Measurements from ENCODE around the gene CLTB. TPM values are rescaled to one million over a fixed set of nuclear protein-coding genes. Genes with fewer than 3 reads are reported as not detected.

The CLTB gene
- polyA plus RNA-seq, 1 donor from 2014 or later, result 54.1 TPM

GRCh38 chr5:176400382-176401156 is 15.8 kb downstream of the CLTB start:
- H3K36me3 Mint-ChIP-seq, result peaks cover 1% of the 10 kb centered on the region
- peaks cover 0 to 3% (median 0%) of the 10 kb centered on the region in 3 donors for H3K4me1 Mint-ChIP-seq
- peak overlapping the region in 1 of 3 donors; percentile 83 for H3K27ac Mint-ChIP-seq
- H3K27me3 Mint-ChIP-seq, result no peaks in the 10 kb centered on the region
- H3K4me3 Mint-ChIP-seq, result no peak overlapping the region
- no peaks in the 10 kb centered on the region for H3K9me3 Mint-ChIP-seq

GRCh38 chr5:176397736-176398420 is 18.5 kb downstream of the CLTB start:
- peak overlapping the region in 1 of 4 donors; percentile 39 for H3K4me3 Mint-ChIP-seq
- H3K27me3 Mint-ChIP-seq, result no peaks in the 10 kb centered on the region
- peaks cover 0 to 3% (median 0%) of the 10 kb centered on the region in 3 donors for H3K4me1 Mint-ChIP-seq
- no peaks in the 10 kb centered on the region for H3K9me3 Mint-ChIP-seq
- H3K27ac Mint-ChIP-seq, result peak overlapping the region in 1 of 3 donors; percentile 92
- H3K36me3 Mint-ChIP-seq, result peaks cover 1% of the 10 kb centered on the region

DNA sequence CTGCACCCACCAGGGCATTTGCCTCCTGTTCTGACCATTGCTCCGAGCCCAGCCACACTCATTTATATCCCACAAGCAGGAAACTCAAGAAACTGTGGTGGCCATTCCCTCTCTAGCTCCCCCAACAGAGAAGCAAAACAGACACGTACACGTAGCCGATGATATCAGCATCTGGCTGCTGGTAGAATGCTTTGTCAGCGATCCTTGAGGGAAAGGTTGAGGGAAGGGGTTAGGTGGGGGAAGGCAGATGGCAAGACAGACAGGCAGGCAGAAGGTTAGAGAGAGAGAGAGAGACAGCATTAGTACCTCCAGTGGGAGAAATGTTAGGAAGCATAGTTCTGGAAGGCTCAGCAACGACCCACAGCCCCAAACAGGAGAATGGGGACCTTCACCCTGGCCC is 20.0 kb downstream of the CLTB start:
- Mint-ChIP-seq H3K4me3 (no peak overlapping the region), H3K36me3 (peaks cover 1% of the 10 kb centered on the region), H3K27me3 (no peaks in the 10 kb centered on the region), H3K27ac (peak overlapping the region in 1 of 3 donors; percentile 38), H3K9me3 (no peaks in the 10 kb centered on the region), H3K4me1 (no peaks in the 10 kb centered on the region)

DNA sequence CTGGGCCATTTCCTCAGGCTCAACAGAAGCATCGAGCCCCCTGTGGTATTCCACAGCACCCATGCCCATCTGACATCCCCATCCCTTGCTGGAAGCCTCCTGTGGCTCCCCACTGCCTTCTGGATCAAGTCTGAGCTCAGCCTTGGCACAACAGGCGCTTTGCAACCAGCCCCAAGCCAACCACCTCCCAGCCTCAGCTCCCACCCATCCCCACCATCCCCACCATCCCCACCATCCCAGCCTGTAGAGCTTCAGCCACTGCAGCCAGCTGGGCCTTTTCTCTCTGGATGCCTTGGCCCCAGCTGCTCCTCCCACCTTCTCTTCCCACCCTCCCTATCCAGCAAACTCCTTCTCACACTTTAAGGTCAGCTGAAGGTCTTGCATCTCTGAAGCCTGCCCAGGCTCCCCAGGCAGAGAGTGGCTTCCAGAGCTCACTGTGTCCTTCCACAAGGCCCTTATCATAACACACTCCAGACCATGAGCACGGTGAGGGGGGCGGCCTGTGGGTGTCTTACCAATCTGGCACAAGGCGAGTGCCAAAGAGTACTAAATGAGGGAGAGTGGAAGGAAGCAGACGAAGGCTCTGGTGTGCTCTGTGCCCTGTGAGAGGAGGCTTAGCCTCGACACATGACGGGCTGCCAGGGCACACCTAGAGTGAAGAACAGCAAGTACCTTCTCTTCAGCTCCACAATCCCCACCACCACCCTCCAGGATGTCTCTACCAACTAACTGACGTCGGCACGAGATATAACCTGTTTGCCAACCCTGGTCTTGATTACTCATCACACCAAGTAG is 21.3 kb downstream of the CLTB start:
- Mint-ChIP-seq H3K4me3 (no peak overlapping the region), H3K27ac (peak overlapping the region in 1 of 3 donors; percentile 42), H3K9me3 (no peaks in the 10 kb centered on the region), H3K4me1 (peaks cover 0 to 2% (median 0%) of the 10 kb centered on the region in 3 donors), H3K27me3 (no peaks in the 10 kb centered on the region), H3K36me3 (peaks cover 3% of the 10 kb centered on the region)

DNA sequence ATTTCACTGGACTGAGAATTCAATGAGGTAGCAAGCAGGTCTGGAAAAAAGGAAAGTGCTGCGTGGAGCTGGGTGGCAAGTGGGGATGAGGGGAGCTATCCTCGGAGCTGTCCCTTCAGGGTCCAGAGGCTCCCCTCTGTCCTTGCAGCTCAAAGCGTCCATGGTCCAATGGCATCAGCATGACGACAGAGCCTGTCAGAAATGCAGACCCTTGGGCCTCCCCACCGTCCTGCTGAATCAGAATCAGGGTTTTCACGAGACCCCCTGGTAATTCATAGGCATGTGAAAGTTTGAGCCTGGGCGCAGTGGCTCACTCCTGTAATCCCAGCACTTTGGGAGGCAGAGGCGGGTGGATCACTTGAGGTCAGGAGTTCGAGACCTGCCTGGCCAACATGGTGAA is 22.2 kb downstream of the CLTB start:
- Mint-ChIP-seq H3K27ac (no peak overlapping the region), H3K9me3 (no peaks in the 10 kb centered on the region), H3K36me3 (peaks cover 3% of the 10 kb centered on the region), H3K4me3 (no peak overlapping the region), H3K27me3 (no peaks in the 10 kb centered on the region), H3K4me1 (peaks cover 0 to 3% (median 2%) of the 10 kb centered on the region in 3 donors)

DNA sequence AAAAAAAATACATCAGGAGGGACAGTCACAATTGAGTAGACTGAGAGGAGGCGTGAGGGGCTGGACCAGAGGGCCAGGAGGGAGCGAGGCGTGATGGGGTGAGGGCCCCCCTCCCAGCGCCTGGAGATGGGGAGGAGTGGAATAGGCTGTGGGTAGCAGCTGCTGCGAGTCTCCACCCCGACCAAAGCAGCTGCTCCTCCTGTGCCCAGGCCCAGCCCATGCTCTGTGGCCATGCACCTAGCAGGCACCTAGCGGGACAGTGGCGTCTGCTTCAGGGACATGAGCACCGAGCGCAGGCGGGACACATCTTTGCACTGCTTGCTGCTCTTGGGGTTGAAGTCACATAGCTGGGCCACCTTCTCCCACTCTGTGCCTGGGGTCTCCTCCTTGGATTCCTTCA is 23.8 kb downstream of the CLTB start:
- H3K9me3 Mint-ChIP-seq, result no peaks in the 10 kb centered on the region
- H3K4me3 Mint-ChIP-seq, result peak overlapping the region in 1 of 4 donors; percentile 54
- peaks cover 3% of the 10 kb centered on the region for H3K36me3 Mint-ChIP-seq
- peak overlapping the region in 1 of 3 donors; percentile 9 for H3K27ac Mint-ChIP-seq
- H3K27me3 Mint-ChIP-seq, result no peaks in the 10 kb centered on the region
- H3K4me1 Mint-ChIP-seq, result peaks cover 6 to 8% (median 7%) of the 10 kb centered on the region in 3 donors

- Mint-ChIP-seq H3K27me3 (no peaks in the 10 kb centered on the region), H3K4me3 (peak overlapping the region in 1 of 4 donors; percentile 77), H3K27ac (peak overlapping the region in 1 of 3 donors; percentile 50), H3K9me3 (no peaks in the 10 kb centered on the region), H3K4me1 (peaks cover 6 to 12% (median 8%) of the 10 kb centered on the region in 3 donors), H3K36me3 (peaks cover 3% of the 10 kb centered on the region)
Observed at GRCh38 chr5:176391999-176392398, 24.3 kb downstream of the CLTB start.

- peak overlapping the region in 2 of 3 donors; percentile 50 to 76 for H3K27ac Mint-ChIP-seq
- no peaks in the 10 kb centered on the region for H3K9me3 Mint-ChIP-seq
- peak overlapping the region in 1 of 4 donors; percentile 77 for H3K4me3 Mint-ChIP-seq
- H3K27me3 Mint-ChIP-seq, result no peaks in the 10 kb centered on the region
- peaks cover 1% of the 10 kb centered on the region for H3K36me3 Mint-ChIP-seq
- H3K4me1 Mint-ChIP-seq, result peaks cover 8 to 16% (median 8%) of the 10 kb centered on the region in 3 donors
Observed at GRCh38 chr5:176391479-176391878, 24.9 kb downstream of the CLTB start.

DNA sequence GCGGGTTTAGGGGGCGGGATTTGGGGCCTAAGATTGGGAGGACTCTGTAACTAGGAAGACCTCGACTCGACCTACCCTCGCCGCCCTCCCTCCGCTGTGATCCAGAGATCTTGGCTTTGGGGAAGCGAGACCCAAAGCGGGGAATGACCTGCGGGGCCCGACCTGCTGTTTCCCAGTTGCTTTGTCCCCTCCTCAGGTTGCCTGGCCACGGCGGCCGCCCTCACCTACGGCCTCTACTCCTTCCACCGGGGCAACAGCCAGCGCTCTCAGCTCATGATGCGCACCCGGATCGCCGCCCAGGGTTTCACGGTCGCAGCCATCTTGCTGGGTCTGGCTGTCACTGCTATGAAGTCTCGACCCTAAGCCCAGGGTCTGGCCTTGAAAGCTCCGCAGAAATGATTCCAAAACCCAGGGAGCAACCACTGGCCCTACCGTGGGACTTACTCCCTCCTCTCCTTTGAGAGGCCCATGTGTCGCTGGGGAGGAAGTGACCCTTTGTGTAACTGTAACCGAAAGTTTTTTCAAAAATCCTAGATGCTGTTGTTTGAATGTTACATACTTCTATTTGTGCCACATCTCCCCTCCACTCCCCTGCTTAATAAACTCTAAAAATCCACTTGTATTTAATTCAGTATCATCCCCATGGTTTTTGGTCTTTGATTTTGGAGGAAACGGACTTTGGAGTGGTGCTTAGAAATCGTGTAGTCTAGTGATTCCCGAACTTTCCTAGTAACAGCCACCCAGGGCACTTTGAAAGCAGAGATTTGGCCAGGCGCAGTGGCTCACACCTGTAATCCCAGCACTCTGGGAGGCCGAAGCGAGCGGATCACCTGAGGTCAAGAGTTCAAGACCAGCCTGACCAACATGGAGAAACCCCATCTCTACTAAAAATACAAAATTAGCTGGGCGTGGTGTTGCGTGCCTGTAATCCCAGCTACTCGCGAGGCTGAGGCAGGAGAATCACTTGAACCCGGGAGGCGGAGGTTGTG is 26.9 kb downstream of the CLTB start:
- H3K4me3 Mint-ChIP-seq, result peak overlapping the region; percentile 99 to 100 (median 100)
- peak overlapping the region; percentile 98 to 100 (median 99) for H3K27ac Mint-ChIP-seq
- H3K27me3 Mint-ChIP-seq, result no peaks in the 10 kb centered on the region
- no peaks in the 10 kb centered on the region for H3K9me3 Mint-ChIP-seq
- H3K4me1 Mint-ChIP-seq, result peaks cover 8 to 21% (median 17%) of the 10 kb centered on the region in 3 donors
- peaks cover 1% of the 10 kb centered on the region for H3K36me3 Mint-ChIP-seq

DNA sequence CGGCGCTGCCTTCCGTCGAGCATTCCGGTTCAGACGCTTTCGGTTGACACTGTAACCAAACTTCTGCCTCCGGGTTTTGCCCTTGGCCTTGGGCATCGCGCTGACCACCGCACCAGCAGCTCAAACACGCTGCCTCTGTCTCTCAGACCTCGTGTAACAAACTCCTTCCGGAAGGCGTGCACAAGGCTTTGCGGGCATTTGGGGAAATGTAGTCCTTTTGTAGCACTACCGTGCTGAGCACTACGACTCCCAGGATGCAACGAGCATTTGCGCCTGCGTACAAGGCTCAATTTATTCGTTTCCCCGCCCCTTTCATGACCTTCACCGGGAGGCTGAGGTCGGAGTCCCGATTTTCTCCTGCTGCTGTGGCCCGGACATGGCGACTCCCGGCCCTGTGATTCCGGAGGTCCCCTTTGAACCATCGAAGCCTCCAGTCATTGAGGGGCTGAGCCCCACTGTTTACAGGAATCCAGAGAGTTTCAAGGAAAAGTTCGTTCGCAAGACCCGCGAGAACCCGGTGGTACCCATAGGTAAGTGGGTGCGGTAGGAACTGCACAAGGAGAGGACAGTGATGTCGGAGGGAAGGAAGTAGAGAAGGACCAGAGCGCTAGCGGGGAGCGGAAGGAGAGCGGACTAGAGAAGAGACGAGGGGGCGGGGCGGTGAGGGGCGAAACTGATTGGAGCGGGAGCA is 27.8 kb downstream of the CLTB start, which contains the start of the genes HIGD2A and NOP16:
HIGD2A (plus strand) TSS at position 308 of the 691 bp plus-strand sequence; CDS start at position 377, 69 bp downstream.
NOP16 (minus strand) TSS at position 155 of the 691 bp plus-strand sequence; CDS start at position 96, 59 bp downstream.
- Mint-ChIP-seq H3K9me3 (no peaks in the 10 kb centered on the region), H3K36me3 (peaks cover 1% of the 10 kb centered on the region), H3K27ac (peak within 1 kb of the TSS; percentile 98 to 100 (median 99)), H3K4me3 (peak within 1 kb of the TSS; percentile 99 to 100 (median 100)), H3K4me1 (peaks cover 8 to 21% (median 17%) of the 10 kb centered on the region in 3 donors), H3K27me3 (no peaks in the 10 kb centered on the region)

- Mint-ChIP-seq H3K27ac (peak overlapping the region; percentile 98 to 100 (median 99)), H3K27me3 (no peaks in the 10 kb centered on the region), H3K4me3 (peak overlapping the region; percentile 99 to 100 (median 100)), H3K36me3 (peaks cover 1% of the 10 kb centered on the region), H3K9me3 (no peaks in the 10 kb centered on the region), H3K4me1 (peaks cover 8 to 21% (median 17%) of the 10 kb centered on the region in 3 donors)
Observed at GRCh38 chr5:176388003-176388443, 28.3 kb downstream of the CLTB start.

DNA sequence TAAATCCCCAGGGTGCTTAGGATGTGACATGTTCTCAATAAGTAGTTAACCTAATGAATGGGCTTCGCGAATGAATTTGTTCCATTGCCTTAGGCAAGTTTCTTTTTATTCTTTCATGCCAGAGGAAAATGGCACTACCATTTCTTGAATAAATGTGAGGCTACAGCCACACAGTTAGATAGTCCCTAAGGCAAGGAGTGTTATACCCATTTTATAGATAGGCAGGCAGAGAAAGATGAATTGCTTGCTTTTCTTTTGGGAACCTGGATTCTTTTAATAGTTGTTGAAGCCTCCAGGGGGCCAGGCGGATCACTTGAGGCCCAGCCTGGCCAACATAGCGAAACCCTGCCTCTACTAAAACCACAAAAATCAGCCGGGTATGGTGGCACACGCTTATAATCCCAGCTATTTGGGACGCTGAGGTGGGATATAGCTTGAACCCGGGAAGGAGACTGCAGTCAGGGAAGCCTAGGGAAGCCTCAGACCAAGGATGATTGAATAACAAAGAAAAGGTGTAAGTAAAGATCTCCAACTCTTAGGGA is 28.9 kb downstream of the CLTB start:
- Mint-ChIP-seq H3K4me3 (peak overlapping the region; percentile 99 to 100 (median 100)), H3K27me3 (no peaks in the 10 kb centered on the region), H3K27ac (peak overlapping the region; percentile 98 to 100 (median 99))

GRCh38 chr5:176386491-176386890 is 29.8 kb downstream of the CLTB start:
- Mint-ChIP-seq H3K9me3 (no peaks in the 10 kb centered on the region), H3K36me3 (peaks cover 1% of the 10 kb centered on the region), H3K27ac (peak overlapping the region in 1 of 3 donors; percentile 99), H3K4me1 (peaks cover 8 to 21% (median 17%) of the 10 kb centered on the region in 3 donors), H3K27me3 (no peaks in the 10 kb centered on the region), H3K4me3 (peak overlapping the region; percentile 10 to 100 (median 79))

More for the DNA sequence above, 28.9 kb downstream of the CLTB start:
- no peaks in the 10 kb centered on the region for H3K9me3 Mint-ChIP-seq
- H3K36me3 Mint-ChIP-seq, result peaks cover 1% of the 10 kb centered on the region
- H3K4me1 Mint-ChIP-seq, result peaks cover 8 to 21% (median 17%) of the 10 kb centered on the region in 3 donors

All from IgD-negative memory B cell (primary cell).